ENCODE results near the gene UGT1A9.
"Not testable (repeated sequence)": the region's sequence is repeated elsewhere in the genome, so short reads cannot be mapped to it uniquely, and the experiment has no call there.

The UGT1A9 gene

DNA sequence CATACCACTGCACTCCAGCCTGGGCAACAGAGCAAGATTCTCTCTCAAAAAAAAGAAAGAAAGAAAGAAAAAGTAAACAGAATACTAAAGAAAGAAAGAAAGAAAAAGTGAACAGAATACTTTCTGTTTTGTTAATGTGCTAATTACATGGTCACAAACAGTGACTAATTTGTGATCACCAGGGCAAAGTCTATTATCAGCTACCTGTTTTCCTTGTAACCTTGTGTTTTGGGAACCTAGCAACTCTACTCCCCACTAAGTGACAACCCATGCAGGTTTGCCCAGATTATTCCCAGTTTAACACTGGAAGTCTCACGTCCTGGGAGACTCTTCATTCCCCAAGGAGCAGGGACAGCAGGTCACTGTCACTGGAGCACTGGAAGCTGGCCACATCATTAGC lies 16.7 kb upstream of the UGT1A9 start:
- Histone ChIP-seq H3K4me1 (ENCODE audit: control insufficient read depth, low read length) (no peaks in the 10 kb centered on the region), H3K4me3 (ENCODE audit: low read length) (no peak overlapping the region), H3F3A (ENCODE audit: control insufficient read depth, insufficient read depth) (no peaks in the 10 kb centered on the region), H3K36me3 (ENCODE audit: control insufficient read depth, low read length) (no peaks in the 10 kb centered on the region), H4K20me1 (ENCODE audit: control insufficient read depth, insufficient read depth, low read depth, low read length) (no peaks in the 10 kb centered on the region), H3K27me3 (ENCODE audit: control insufficient read depth, low read length) (peaks cover 3% of the 10 kb centered on the region; the same call in 1 of the 2 replicates), H3K9me2 (replicated peaks; ENCODE audit: control insufficient read depth, low read length) (no peaks in the 10 kb centered on the region), H3K4me2 (ENCODE audit: low read length) (no peak overlapping the region), H3K9me3 (ENCODE audit: control insufficient read depth, insufficient read depth, low read length) (no peaks in the 10 kb centered on the region), H3K79me2 (ENCODE audit: control insufficient read depth, low read length) (no peaks in the 10 kb centered on the region), H3K27ac (ENCODE audit: low read depth, low read length) (no peak overlapping the region)
- TF ChIP-seq, protein P1, sequence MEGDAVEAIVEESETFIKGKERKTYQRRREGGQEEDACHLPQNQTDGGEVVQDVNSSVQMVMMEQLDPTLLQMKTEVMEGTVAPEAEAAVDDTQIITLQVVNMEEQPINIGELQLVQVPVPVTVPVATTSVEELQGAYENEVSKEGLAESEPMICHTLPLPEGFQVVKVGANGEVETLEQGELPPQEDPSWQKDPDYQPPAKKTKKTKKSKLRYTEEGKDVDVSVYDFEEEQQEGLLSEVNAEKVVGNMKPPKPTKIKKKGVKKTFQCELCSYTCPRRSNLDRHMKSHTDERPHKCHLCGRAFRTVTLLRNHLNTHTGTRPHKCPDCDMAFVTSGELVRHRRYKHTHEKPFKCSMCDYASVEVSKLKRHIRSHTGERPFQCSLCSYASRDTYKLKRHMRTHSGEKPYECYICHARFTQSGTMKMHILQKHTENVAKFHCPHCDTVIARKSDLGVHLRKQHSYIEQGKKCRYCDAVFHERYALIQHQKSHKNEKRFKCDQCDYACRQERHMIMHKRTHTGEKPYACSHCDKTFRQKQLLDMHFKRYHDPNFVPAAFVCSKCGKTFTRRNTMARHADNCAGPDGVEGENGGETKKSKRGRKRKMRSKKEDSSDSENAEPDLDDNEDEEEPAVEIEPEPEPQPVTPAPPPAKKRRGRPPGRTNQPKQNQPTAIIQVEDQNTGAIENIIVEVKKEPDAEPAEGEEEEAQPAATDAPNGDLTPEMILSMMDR (IDR thresholded peaks at IDR 0.05; ENCODE audit: low read depth, low read length, poor library complexity, severe bottlenecking) = no peak
- no peak for TF ChIP-seq EZH2phosphoT487 (IDR thresholded peaks at IDR 0.05; ENCODE audit: borderline replicate concordance, low read length)

DNA sequence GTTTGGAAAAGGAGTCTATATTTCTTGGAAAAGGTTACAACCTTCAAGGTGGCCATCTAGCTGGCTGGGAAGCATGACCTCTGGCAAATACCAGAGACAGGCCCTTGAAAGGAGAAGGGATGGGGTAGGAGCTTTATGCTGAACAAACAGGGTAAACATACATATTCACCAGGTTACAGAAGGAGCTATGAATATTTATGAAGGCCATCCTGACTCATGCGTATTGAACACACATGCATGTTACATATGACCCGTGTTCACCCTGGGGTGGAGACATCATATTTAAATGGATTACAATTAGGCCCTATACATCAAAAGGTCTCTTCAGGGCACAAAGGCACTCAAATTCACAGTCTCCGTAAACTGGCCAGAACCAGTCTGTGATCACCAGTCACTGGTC lies 15.8 kb upstream of the UGT1A9 start:
- not testable (repeated sequence) for H3K36me3 ChIP-seq (ENCODE audit: control insufficient read depth, low read length); H3K27me3 ChIP-seq (ENCODE audit: control insufficient read depth, low read length); H3K9me3 ChIP-seq (ENCODE audit: control insufficient read depth, insufficient read depth, low read length); H3K4me2 ChIP-seq (ENCODE audit: low read length); H3K4me1 ChIP-seq (ENCODE audit: control insufficient read depth, low read length); H3K4me3 ChIP-seq (ENCODE audit: low read length); H4K20me1 ChIP-seq (ENCODE audit: control insufficient read depth, insufficient read depth, low read depth, low read length); H3F3A ChIP-seq (ENCODE audit: control insufficient read depth, insufficient read depth); H3K79me2 ChIP-seq (ENCODE audit: control insufficient read depth, low read length); H3K27ac ChIP-seq (ENCODE audit: low read depth, low read length); H3K9me2 ChIP-seq (replicated peaks; ENCODE audit: control insufficient read depth, low read length)

DNA sequence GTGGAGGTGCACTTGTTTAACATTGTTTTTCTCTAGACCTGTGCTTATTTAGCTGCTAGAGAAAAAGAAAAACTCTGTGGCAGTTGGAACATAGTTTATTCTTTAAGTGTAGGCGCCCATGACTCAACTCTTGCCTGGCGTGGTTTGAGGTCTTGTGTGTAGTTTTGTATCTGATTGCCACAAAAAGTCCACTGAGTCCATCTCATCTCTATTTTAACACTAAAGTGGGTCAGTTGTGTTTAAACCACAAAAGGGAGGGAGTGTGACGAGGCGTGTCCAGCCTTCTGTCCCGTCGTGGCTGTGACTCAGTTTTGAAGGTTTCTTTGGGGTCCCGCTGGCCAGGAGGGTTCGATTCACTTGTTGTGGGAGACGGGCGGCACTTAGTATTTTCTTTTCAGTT lies 15.3 kb upstream of the UGT1A9 start:
- no peak for TF ChIP-seq EZH2phosphoT487 (IDR thresholded peaks at IDR 0.05; ENCODE audit: borderline replicate concordance, low read length)
- TF ChIP-seq, protein P1 (IDR thresholded peaks at IDR 0.05; ENCODE audit: low read depth, low read length, poor library complexity, severe bottlenecking) = no peak
- no peaks in the 10 kb centered on the region for H3K4me1 ChIP-seq (ENCODE audit: control insufficient read depth, low read length)
- no peaks in the 10 kb centered on the region for H4K20me1 ChIP-seq (ENCODE audit: control insufficient read depth, insufficient read depth, low read depth, low read length)
- H3F3A ChIP-seq (ENCODE audit: control insufficient read depth, insufficient read depth) = no peaks in the 10 kb centered on the region
- H3K36me3 ChIP-seq (ENCODE audit: control insufficient read depth, low read length) = no peaks in the 10 kb centered on the region
- 0 out of 2 replicates have a peak, but pooled peaks cover 5% of the 10 kb centered on the region for H3K27me3 ChIP-seq (ENCODE audit: control insufficient read depth, low read length)
- H3K79me2 ChIP-seq (ENCODE audit: control insufficient read depth, low read length) = no peaks in the 10 kb centered on the region
- no peaks in the 10 kb centered on the region for H3K9me2 ChIP-seq (replicated peaks; ENCODE audit: control insufficient read depth, low read length)
- H3K4me3 ChIP-seq (ENCODE audit: low read length) = no peak overlapping the region
- no peak overlapping the region for H3K27ac ChIP-seq (ENCODE audit: low read depth, low read length)
- no peak overlapping the region for H3K4me2 ChIP-seq (ENCODE audit: low read length)
- H3K9me3 ChIP-seq (ENCODE audit: control insufficient read depth, insufficient read depth, low read length) = no peaks in the 10 kb centered on the region

DNA sequence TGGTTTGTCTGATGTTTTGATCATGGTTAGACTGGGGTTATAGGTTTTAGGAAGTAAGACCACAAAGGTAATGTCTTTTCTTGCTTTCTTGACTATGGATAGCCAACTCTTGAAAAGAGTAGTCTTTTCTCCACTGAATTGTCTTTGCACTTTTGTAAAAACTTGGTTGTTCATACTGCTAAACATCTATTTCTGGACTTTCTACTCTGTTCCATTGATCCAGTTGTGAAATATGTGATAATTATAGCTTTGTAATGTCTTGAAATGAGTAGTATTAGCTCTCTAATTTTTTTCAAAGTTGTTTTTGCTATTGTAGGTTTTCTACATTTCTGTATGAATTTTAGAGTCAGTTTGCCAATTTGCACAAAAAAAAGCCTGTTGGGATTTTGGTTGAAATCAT lies 13.1 kb upstream of the UGT1A9 start:
- no peak overlapping the region for H3K27ac ChIP-seq (ENCODE audit: low read depth, low read length)
- H3K79me2 ChIP-seq (ENCODE audit: control insufficient read depth, low read length) = no peaks in the 10 kb centered on the region
- H3K36me3 ChIP-seq (ENCODE audit: control insufficient read depth, low read length) = no peaks in the 10 kb centered on the region
- H3K4me2 ChIP-seq (ENCODE audit: low read length) = no peak overlapping the region
- no peaks in the 10 kb centered on the region for H3K4me1 ChIP-seq (ENCODE audit: control insufficient read depth, low read length)
- TF ChIP-seq, protein P1 (IDR thresholded peaks at IDR 0.05; ENCODE audit: low read depth, low read length, poor library complexity, severe bottlenecking) = no peak
- no peak for TF ChIP-seq EZH2phosphoT487 (IDR thresholded peaks at IDR 0.05; ENCODE audit: borderline replicate concordance, low read length)
- H4K20me1 ChIP-seq (ENCODE audit: control insufficient read depth, insufficient read depth, low read depth, low read length) = no peaks in the 10 kb centered on the region
- H3K9me3 ChIP-seq (ENCODE audit: control insufficient read depth, insufficient read depth, low read length) = no peaks in the 10 kb centered on the region
- H3K27me3 ChIP-seq (ENCODE audit: control insufficient read depth, low read length) = peaks cover 5% of the 10 kb centered on the region; the same call in 1 of the 2 replicates
- H3K9me2 ChIP-seq (replicated peaks; ENCODE audit: control insufficient read depth, low read length) = no peaks in the 10 kb centered on the region
- H3K4me3 ChIP-seq (ENCODE audit: low read length) = no peak overlapping the region
- H3F3A ChIP-seq (ENCODE audit: control insufficient read depth, insufficient read depth) = no peaks in the 10 kb centered on the region
